Measurements from ENCODE around the gene CAPN11. TPM values are rescaled to one million over a fixed set of nuclear protein-coding genes. Genes with fewer than 3 reads are reported as not detected.

The CAPN11 gene
- total and polyA plus RNA-seq, 9 of the 15 experiments (the other 6 are each of a cell fraction or from before 2014, with no cell fraction given), result 0.03 to 0.61 (median 0.17) TPM; not detected in 1

DNA sequence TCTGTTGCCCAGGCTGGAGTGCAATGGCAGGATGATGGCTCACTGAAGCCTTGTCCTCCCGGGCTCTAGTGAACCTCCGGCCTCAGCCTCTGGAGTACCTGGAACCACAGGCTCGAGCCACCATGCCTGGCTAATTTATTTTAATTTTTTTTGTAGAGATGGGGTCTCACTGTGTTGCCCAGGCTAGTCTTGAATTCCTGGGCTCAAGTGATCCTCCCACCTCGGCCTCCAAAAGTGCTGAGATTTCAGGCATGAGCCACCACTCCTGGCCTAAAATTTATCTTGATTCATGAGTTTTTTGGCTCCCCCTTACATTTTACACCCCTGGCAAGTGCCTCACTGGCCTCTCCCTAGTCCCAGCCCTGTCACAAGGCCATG, 62.3 kb downstream of the CAPN11 start (continued):
- TF ChIP-seq, protein P1, sequence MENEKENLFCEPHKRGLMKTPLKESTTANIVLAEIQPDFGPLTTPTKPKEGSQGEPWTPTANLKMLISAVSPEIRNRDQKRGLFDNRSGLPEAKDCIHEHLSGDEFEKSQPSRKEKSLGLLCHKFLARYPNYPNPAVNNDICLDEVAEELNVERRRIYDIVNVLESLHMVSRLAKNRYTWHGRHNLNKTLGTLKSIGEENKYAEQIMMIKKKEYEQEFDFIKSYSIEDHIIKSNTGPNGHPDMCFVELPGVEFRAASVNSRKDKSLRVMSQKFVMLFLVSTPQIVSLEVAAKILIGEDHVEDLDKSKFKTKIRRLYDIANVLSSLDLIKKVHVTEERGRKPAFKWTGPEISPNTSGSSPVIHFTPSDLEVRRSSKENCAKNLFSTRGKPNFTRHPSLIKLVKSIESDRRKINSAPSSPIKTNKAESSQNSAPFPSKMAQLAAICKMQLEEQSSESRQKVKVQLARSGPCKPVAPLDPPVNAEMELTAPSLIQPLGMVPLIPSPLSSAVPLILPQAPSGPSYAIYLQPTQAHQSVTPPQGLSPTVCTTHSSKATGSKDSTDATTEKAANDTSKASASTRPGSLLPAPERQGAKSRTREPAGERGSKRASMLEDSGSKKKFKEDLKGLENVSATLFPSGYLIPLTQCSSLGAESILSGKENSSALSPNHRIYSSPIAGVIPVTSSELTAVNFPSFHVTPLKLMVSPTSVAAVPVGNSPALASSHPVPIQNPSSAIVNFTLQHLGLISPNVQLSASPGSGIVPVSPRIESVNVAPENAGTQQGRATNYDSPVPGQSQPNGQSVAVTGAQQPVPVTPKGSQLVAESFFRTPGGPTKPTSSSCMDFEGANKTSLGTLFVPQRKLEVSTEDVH (IDR thresholded peaks at IDR 0.05; ENCODE audit: low read depth, partially characterized antibody), result no peak
- TF ChIP-seq, protein P2, sequence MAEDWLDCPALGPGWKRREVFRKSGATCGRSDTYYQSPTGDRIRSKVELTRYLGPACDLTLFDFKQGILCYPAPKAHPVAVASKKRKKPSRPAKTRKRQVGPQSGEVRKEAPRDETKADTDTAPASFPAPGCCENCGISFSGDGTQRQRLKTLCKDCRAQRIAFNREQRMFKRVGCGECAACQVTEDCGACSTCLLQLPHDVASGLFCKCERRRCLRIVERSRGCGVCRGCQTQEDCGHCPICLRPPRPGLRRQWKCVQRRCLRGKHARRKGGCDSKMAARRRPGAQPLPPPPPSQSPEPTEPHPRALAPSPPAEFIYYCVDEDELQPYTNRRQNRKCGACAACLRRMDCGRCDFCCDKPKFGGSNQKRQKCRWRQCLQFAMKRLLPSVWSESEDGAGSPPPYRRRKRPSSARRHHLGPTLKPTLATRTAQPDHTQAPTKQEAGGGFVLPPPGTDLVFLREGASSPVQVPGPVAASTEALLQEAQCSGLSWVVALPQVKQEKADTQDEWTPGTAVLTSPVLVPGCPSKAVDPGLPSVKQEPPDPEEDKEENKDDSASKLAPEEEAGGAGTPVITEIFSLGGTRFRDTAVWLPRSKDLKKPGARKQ (CRISPR knock-in tag; IDR thresholded peaks at IDR 0.05), result no peak
- no peak for TF ChIP-seq NUFIP1 (IDR thresholded peaks at IDR 0.05; ENCODE audit: partially characterized antibody)
- no peak for TF ChIP-seq TRIM24 (IDR thresholded peaks at IDR 0.05)
- TF ChIP-seq, protein P3, sequence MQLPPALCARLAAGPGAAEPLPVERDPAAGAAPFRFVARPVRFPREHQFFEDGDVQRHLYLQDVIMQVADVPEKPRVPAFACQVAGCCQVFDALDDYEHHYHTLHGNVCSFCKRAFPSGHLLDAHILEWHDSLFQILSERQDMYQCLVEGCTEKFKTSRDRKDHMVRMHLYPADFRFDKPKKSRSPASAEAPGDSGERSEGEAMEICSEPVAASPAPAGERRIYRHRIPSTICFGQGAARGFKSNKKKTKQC (CRISPR knock-in tag; IDR thresholded peaks at IDR 0.05), result no peak
- TF ChIP-seq, protein P4, sequence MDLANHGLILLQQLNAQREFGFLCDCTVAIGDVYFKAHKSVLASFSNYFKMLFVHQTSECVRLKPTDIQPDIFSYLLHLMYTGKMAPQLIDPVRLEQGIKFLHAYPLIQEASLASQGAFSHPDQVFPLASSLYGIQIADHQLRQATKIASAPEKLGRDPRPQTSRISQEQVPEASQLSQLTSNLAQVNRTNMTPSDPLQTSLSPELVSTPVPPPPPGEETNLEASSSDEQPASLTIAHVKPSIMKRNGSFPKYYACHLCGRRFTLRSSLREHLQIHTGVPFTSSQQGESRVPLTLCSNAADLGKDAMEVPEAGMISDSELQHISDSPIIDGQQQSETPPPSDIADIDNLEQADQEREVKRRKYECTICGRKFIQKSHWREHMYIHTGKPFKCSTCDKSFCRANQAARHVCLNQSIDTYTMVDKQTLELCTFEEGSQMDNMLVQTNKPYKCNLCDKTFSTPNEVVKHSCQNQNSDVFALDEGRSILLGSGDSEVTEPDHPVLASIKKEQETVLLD (IDR thresholded peaks at IDR 0.05), result no peak

Data from K562 (cell line).